Stimulated activated CD4-positive, alpha-beta T cell treated with anti-CD3 and anti-CD28 coated beads, Interleukin-15, amount 100 ng/mL, for 48 hours (primary cell): ENCODE data around the gene MICAL2.

Experiments
- DNase-seq, 2 donors: peaks; one replicate each; pipeline ENCODE4 v3.0.0-alpha.2; 2020; ENCODE audit warnings: low read depth in 2 of 2

The MICAL2 gene

GRCh38 chr11:12229450-12230229, 119.2 kb downstream of the MICAL2 start:
- DNase-seq, result no peak

- DNase-seq, result no peak
Observed at GRCh38 chr11:12232160-12232559, 121.8 kb downstream of the MICAL2 start.

- no peak for DNase-seq
Observed at GRCh38 chr11:12232817-12233601, 122.6 kb downstream of the MICAL2 start.

- no peak for DNase-seq
Observed at GRCh38 chr11:12233602-12233925, 123.2 kb downstream of the MICAL2 start.

GRCh38 chr11:12234221-12234620, 123.8 kb downstream of the MICAL2 start:
- no peak for DNase-seq

- DNase-seq, result no peak
Observed at GRCh38 chr11:12235080-12235479, 124.7 kb downstream of the MICAL2 start.

- DNase-seq, result no peak
Observed at GRCh38 chr11:12235553-12235946, 125.2 kb downstream of the MICAL2 start.

- peak; percentile 45 to 46 for DNase-seq
Observed at GRCh38 chr11:12235947-12236743, 125.8 kb downstream of the MICAL2 start.

- DNase-seq, result no peak
Observed at GRCh38 chr11:12236744-12237101, 126.3 kb downstream of the MICAL2 start.

- DNase-seq, result no peak
Observed at GRCh38 chr11:12237381-12237784, 127.0 kb downstream of the MICAL2 start.

GRCh38 chr11:12238420-12238819, 128.0 kb downstream of the MICAL2 start:
- no peak for DNase-seq

GRCh38 chr11:12239396-12239795, 129.0 kb downstream of the MICAL2 start:
- DNase-seq, result no peak

- DNase-seq, result no peak
Observed at GRCh38 chr11:12239804-12240371, 129.5 kb downstream of the MICAL2 start.

GRCh38 chr11:12240677-12241076, 130.3 kb downstream of the MICAL2 start:
- no peak for DNase-seq

- DNase-seq, result no peak
Observed at GRCh38 chr11:12241401-12241800, 131.0 kb downstream of the MICAL2 start.

- DNase-seq, result no peak
Observed at GRCh38 chr11:12241971-12242672, 131.7 kb downstream of the MICAL2 start.

GRCh38 chr11:12242966-12243365, 132.6 kb downstream of the MICAL2 start:
- no peak for DNase-seq

- DNase-seq, result no peak
Observed at GRCh38 chr11:12243486-12243885, 133.1 kb downstream of the MICAL2 start.

GRCh38 chr11:12243911-12244550, 133.6 kb downstream of the MICAL2 start:
- no peak for DNase-seq

GRCh38 chr11:12245091-12245490, 134.7 kb downstream of the MICAL2 start:
- DNase-seq, result no peak

- DNase-seq, result no peak
Observed at GRCh38 chr11:12245549-12246016, 135.2 kb downstream of the MICAL2 start.
